ENCODE data around the gene SGPP1. TPM values are rescaled to one million over a fixed set of nuclear protein-coding genes. Genes with fewer than 3 reads are reported as not detected.

The SGPP1 gene
- total RNA-seq, 6 donors from 2014 or later, result 9.4 to 27.8 (median 22.9) TPM

- ATAC-seq (ENCODE audit: low FRiP score in 2 of 2) (no peak), DNase-seq (no peak)
- whole genome bisulfite sequencing, 2 donors, result 81 to 87% methylated on average over 3 of the region's 3 CpGs
- Histone ChIP-seq H3K4me3 (no peak overlapping the region), H3K27ac (no peak overlapping the region), H3K9me3 (no peaks in the 10 kb centered on the region), H3K27me3 (no peaks in the 10 kb centered on the region), H3K4me1 (peaks cover 9 to 13% (median 11%) of the 10 kb centered on the region in 4 donors), H3K36me3 (no peaks in the 10 kb centered on the region)
- TF ChIP-seq CTCF (IDR thresholded peaks at IDR 0.05) (no peak), POLR2A (IDR thresholded peaks at IDR 0.05) (no peak), POLR2AphosphoS5 (IDR thresholded peaks at IDR 0.05) (no peak), EP300 (IDR thresholded peaks at IDR 0.05) (no peak)
Measured at GRCh38 chr14:63730659-63731058, 2.8 kb upstream of the SGPP1 start.

GRCh38 chr14:63727231-63727735, 582 bp downstream of the SGPP1 start:
- peak; percentile 70 to 87 for ATAC-seq (ENCODE audit: low FRiP score in 2 of 2)
- H3K36me3 ChIP-seq, result no peaks in the 10 kb centered on the region
- peak; percentile 43 to 89 for DNase-seq
- no peaks in the 10 kb centered on the region for H3K27me3 ChIP-seq
- WGBS, 2 donors, result 1 to 4% methylated on average over 4 to 16 of the region's 45 CpGs
- peak in 1 of 6 experiments; percentile 24 for TF ChIP-seq CTCF (IDR thresholded peaks at IDR 0.05)
- no peak for TF ChIP-seq POLR2AphosphoS5 (IDR thresholded peaks at IDR 0.05)
- no peak for TF ChIP-seq EP300 (IDR thresholded peaks at IDR 0.05)
- peak in 1 of 4 donors; percentile 57 for TF ChIP-seq POLR2A (IDR thresholded peaks at IDR 0.05)
- H3K9me3 ChIP-seq, result no peaks in the 10 kb centered on the region
- peak overlapping the region; percentile 68 to 99 (median 90) for H3K4me3 ChIP-seq
- H3K27ac ChIP-seq, result peak overlapping the region; percentile 75 to 92 (median 87)
- H3K4me1 ChIP-seq, result peaks cover 13 to 25% (median 18%) of the 10 kb centered on the region in 4 donors

GRCh38 chr14:63726499-63726898, 1.4 kb downstream of the SGPP1 start:
- ATAC-seq (ENCODE audit: low FRiP score in 2 of 2) (no peak), DNase-seq (no peak)
- no peaks in the 10 kb centered on the region for H3K27me3 ChIP-seq
- H3K27ac ChIP-seq, result peak overlapping the region in 1 of 4 donors; percentile 92
- H3K4me1 ChIP-seq, result peaks cover 13 to 25% (median 18%) of the 10 kb centered on the region in 4 donors
- no peaks in the 10 kb centered on the region for H3K36me3 ChIP-seq
- peak overlapping the region; percentile 68 to 99 (median 90) for H3K4me3 ChIP-seq
- H3K9me3 ChIP-seq, result no peaks in the 10 kb centered on the region
- TF ChIP-seq POLR2A (IDR thresholded peaks at IDR 0.05) (no peak), CTCF (IDR thresholded peaks at IDR 0.05) (no peak), POLR2AphosphoS5 (IDR thresholded peaks at IDR 0.05) (no peak), EP300 (IDR thresholded peaks at IDR 0.05) (no peak)
- 5 to 9% methylated on average over 5 of the region's 5 CpGs for WGBS, 2 donors

- Histone ChIP-seq H3K4me3 (peak overlapping the region; percentile 68 to 99 (median 90)), H3K27ac (no peak overlapping the region), H3K4me1 (peaks cover 13 to 25% (median 18%) of the 10 kb centered on the region in 4 donors), H3K9me3 (no peaks in the 10 kb centered on the region), H3K27me3 (no peaks in the 10 kb centered on the region), H3K36me3 (peaks cover 0 to 4% (median 0%) of the 10 kb centered on the region in 4 donors)
- WGBS, 2 donors, result 66 to 76% methylated on average over 8 of the region's 8 CpGs
- ATAC-seq (ENCODE audit: low FRiP score in 2 of 2) (no peak), DNase-seq (no peak)
- TF ChIP-seq POLR2A (IDR thresholded peaks at IDR 0.05) (no peak), EP300 (IDR thresholded peaks at IDR 0.05) (no peak), CTCF (IDR thresholded peaks at IDR 0.05) (no peak), POLR2AphosphoS5 (IDR thresholded peaks at IDR 0.05) (no peak)
Measured at GRCh38 chr14:63725786-63726460, 1.9 kb downstream of the SGPP1 start.

Data from upper lobe of left lung (tissue), 6 donors.